A673 (cell line): ENCODE measurements around the gene LEO1. TPM values are rescaled to one million over a fixed set of nuclear protein-coding genes. Genes with fewer than 3 reads are reported as not detected.

Experiments used
- BruUV-seq: library from RNA; stranded (reverse); fragments of 400-500 nt; replicated peaks from 2 replicates; lab custom pipeline; 2021; lab: Mats Ljungman, UMichigan
- CTCF ChIA-PET: fragments of 300-600 bp; sonication (Branson Sonifier 250); formaldehyde crosslinking; loops from one replicate; lab custom pipeline; 2022; ENCODE audit warnings: antibody characterized with exemption; lab: Charles Lee
- POLR2A ChIA-PET: fragments of 300-600 bp; sonication (Branson Sonifier 250); formaldehyde crosslinking; loops from one replicate; lab custom pipeline; 2022; ENCODE audit warnings: antibody characterized with exemption; ENCODE audit not compliant: low non-redundant PET; lab: Charles Lee
- DNase-seq: peaks from one replicate; pipeline ENCODE4 v3.0.0-alpha.2; 2015; ENCODE audit warnings: low spot score
- H3K27ac ChIP-seq: fragments of 200-600 bp; sonication (generic); 2 replicates; pipeline ENCODE4 v1.5.1; 2016; ENCODE audit warnings: mixed run types, low read depth, mild to moderate bottlenecking, mixed read lengths, antibody characterized with exemption, low read length; ENCODE audit not compliant: poor library complexity, severe bottlenecking
- H3K27me3 ChIP-seq: fragments of 200-600 bp; sonication (generic); replicated peaks from 2 replicates; pipeline ENCODE4 v1.6.1; 2017; ENCODE audit warnings: mixed run types, low read depth, mild to moderate bottlenecking, mixed read lengths, antibody characterized with exemption, low read length; ENCODE audit not compliant: insufficient read depth, poor library complexity
- H3K36me3 ChIP-seq: fragments of 200-600 bp; sonication (generic); 2 replicates; pipeline ENCODE4 v1.6.1; 2016; ENCODE audit warnings: mixed run types, mild to moderate bottlenecking, mixed read lengths, antibody characterized with exemption, low read length; ENCODE audit not compliant: insufficient read depth, poor library complexity, severe bottlenecking
- H3K4me1 ChIP-seq: fragments of 200-600 bp; sonication (generic); 2 replicates; pipeline ENCODE4 v1.6.1; 2017; ENCODE audit warnings: mixed run types, mild to moderate bottlenecking, mixed read lengths, antibody characterized with exemption, low read length; ENCODE audit not compliant: insufficient read depth, poor library complexity, severe bottlenecking
- H3K4me3 ChIP-seq: fragments of 200-600 bp; sonication (generic); 2 replicates; pipeline ENCODE4 v1.5.1; 2016; ENCODE audit warnings: low read depth, mixed run types, mild to moderate bottlenecking, mixed read lengths, low read length; ENCODE audit not compliant: poor library complexity, severe bottlenecking
- H3K9me3 ChIP-seq: fragments of 200-600 bp; sonication (generic); 2 replicates; pipeline ENCODE4 v1.6.1; 2016; ENCODE audit warnings: mixed run types, low read depth, mild to moderate bottlenecking, mixed read lengths, antibody characterized with exemption, low read length; ENCODE audit not compliant: poor library complexity, severe bottlenecking
- CTCF ChIP-seq: fragments of 300-800, 200-600 bp; sonication (generic); conservative IDR thresholded peaks from 2 replicates; pipeline ENCODE4 v1.5.1; 2017; ENCODE audit warnings: low read depth, mild to moderate bottlenecking, antibody characterized with exemption, low read length, moderate library complexity, mixed read lengths
- EZH2 ChIP-seq: fragments of 200-600 bp; sonication (generic); IDR thresholded peaks from 2 replicates; pipeline ENCODE4 v1.6.1; 2017; ENCODE audit warnings: borderline replicate concordance, low read depth, mild to moderate bottlenecking, mixed read lengths, antibody characterized with exemption, low read length; ENCODE audit not compliant: poor library complexity, severe bottlenecking
- intact Hi-C: fragments of 100-400 bp; cut with micrococcal nuclease; formaldehyde crosslinking; loops from one replicate; pipeline ENCODE4 v1.10.0; 2022; ENCODE audit not compliant: unreplicated experiment
- total RNA-seq: library from RNA; stranded (reverse); gene quantifications from 2 replicates; pipeline ENCODE4 v1.2.3, GENCODE V29; 2021

The LEO1 gene
- total RNA-seq, 1 experiment from 2014 or later: 40.0 TPM

DNA sequence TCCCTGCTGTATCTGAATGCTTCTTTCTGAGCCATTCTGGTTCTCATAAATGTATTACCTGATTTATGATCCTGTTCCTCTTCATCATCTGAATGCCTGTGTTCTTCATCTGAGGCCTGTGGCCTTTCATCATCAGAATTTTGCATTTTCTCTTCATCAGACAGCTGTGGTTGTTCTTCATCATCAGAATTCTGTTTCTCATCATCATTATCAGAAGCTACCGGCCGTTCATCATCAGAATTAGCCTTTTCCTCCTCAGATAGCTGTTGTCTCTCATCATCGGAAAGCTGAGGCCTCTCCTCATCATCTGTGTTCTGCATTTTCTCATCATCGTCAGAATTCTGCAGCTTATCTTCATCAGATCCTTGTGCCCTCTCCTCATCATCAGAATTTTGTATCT is 5.9 kb downstream of the LEO1 start:
- Histone ChIP-seq H3K27ac (no peak overlapping the region), H3K36me3 (peaks cover 29% of the 10 kb centered on the region), H3K4me3 (no peak overlapping the region), H3K9me3 (peaks cover 9% of the 10 kb centered on the region), H3K27me3 (no peaks in the 10 kb centered on the region), H3K4me1 (peaks cover 6% of the 10 kb centered on the region)
- POLR2A ChIA-PET: no interaction called here
- intact Hi-C loops: no loop called here
- TF ChIP-seq CTCF (no peak), EZH2 (no peak)
- no peak for DNase-seq
- CTCF ChIA-PET: no interaction called here
- no TSS peak for BruUV-seq

GRCh38 chr15:51955504-51955903 is 16.1 kb downstream of the LEO1 start:
- no TSS peak for BruUV-seq
- TF ChIP-seq EZH2 (no peak), CTCF (no peak)
- H3K27me3 ChIP-seq: no peaks in the 10 kb centered on the region
- H3K36me3 ChIP-seq: peaks cover 74% of the 10 kb centered on the region
- ChIA-PET CTCF (no interaction called here), POLR2A (no interaction called here)
- intact Hi-C loops: no loop called here
- no peaks in the 10 kb centered on the region for H3K9me3 ChIP-seq
- no peak overlapping the region for H3K4me3 ChIP-seq
- no peaks in the 10 kb centered on the region for H3K4me1 ChIP-seq
- no peak for DNase-seq
- H3K27ac ChIP-seq: no peak overlapping the region

DNA sequence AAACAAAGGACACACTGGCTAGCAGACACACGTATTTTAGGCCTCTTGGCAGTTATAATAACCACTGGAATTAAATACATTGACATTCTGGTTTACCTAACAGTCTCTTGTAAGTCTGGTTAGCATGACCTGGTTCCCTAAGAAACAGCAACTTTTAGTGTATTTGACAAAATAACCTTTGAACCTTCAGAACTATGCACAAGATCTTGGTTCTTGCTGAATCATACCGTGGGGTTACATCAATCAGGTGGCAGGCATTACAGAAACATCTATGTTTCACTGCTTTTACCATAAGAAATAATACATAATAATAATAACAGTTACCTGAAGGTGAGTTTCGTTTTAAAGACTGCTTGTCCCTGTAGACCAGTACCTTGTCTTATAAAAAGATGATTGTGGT is 18.8 kb downstream of the LEO1 start:
- peaks cover 74% of the 10 kb centered on the region for H3K36me3 ChIP-seq
- ChIA-PET CTCF (no interaction called here), POLR2A (no interaction called here)
- H3K9me3 ChIP-seq: no peaks in the 10 kb centered on the region
- no peak for TF ChIP-seq CTCF
- BruUV-seq: no TSS peak
- no peak for DNase-seq
- no peak overlapping the region for H3K27ac ChIP-seq
- no peaks in the 10 kb centered on the region for H3K4me1 ChIP-seq
- no peaks in the 10 kb centered on the region for H3K27me3 ChIP-seq
- intact Hi-C loops: no loop called here
- no peak overlapping the region for H3K4me3 ChIP-seq
